Stimulated activated CD4-positive, alpha-beta T cell treated with anti-CD3 and anti-CD28 coated beads, Interleukin-4, amount 100 ng/mL, for 4 hours (primary cell): ENCODE data around the gene OR52K2.
"Not testable (repeated sequence)": the region's sequence is repeated elsewhere in the genome, so short reads cannot be mapped to it uniquely, and the experiment has no call there.

Experiments
- DNase-seq, 2 experiments: peaks; one replicate each; pipeline ENCODE4 v3.0.0-alpha.2; 2020

The OR52K2 gene

GRCh38 chr11:4448995-4449394 lies at the start of gene OR52K2:
Gene OR52K2, plus strand, starts transcription at chr11:4449295. Its CDS starts 45 bp downstream, at chr11:4449340.
- no peak for DNase-seq

GRCh38 chr11:4406206-4406605 lies 42.9 kb upstream of the OR52K2 start:
- DNase-seq, result not testable (repeated sequence)

- DNase-seq, result no peak
Measured at GRCh38 chr11:4416306-4416705, 32.8 kb upstream of the OR52K2 start.

GRCh38 chr11:4416816-4417215 lies 32.3 kb upstream of the OR52K2 start:
- no peak for DNase-seq

GRCh38 chr11:4418403-4418802 lies 30.7 kb upstream of the OR52K2 start:
- DNase-seq, result no peak

GRCh38 chr11:4430051-4430450 lies 19.0 kb upstream of the OR52K2 start:
- no peak for DNase-seq

- DNase-seq, result no peak
Measured at GRCh38 chr11:4433856-4434255, 15.2 kb upstream of the OR52K2 start.

- DNase-seq, result no peak
Measured at GRCh38 chr11:4436411-4436810, 12.7 kb upstream of the OR52K2 start.

GRCh38 chr11:4441515-4441914 lies 7.6 kb upstream of the OR52K2 start:
- no peak for DNase-seq

GRCh38 chr11:4443232-4443891 lies 5.7 kb upstream of the OR52K2 start:
- DNase-seq, result no peak

- no peak for DNase-seq
Measured at GRCh38 chr11:4453118-4453517, 4.0 kb downstream of the OR52K2 start.

GRCh38 chr11:4454021-4454420 lies 4.9 kb downstream of the OR52K2 start:
- no peak for DNase-seq

- no peak for DNase-seq
Measured at GRCh38 chr11:4455419-4455818, 6.3 kb downstream of the OR52K2 start.

GRCh38 chr11:4459500-4459899 lies 10.4 kb downstream of the OR52K2 start:
- no peak for DNase-seq

GRCh38 chr11:4460151-4460550 lies 11.1 kb downstream of the OR52K2 start:
- DNase-seq, result no peak

- no peak for DNase-seq
Measured at GRCh38 chr11:4464216-4465159, 15.4 kb downstream of the OR52K2 start.

GRCh38 chr11:4465407-4465806 lies 16.3 kb downstream of the OR52K2 start:
- no peak for DNase-seq

GRCh38 chr11:4466131-4466870 lies 17.2 kb downstream of the OR52K2 start:
- DNase-seq, result no peak

GRCh38 chr11:4466871-4467442 lies 17.9 kb downstream of the OR52K2 start:
- DNase-seq, result no peak

- no peak for DNase-seq
Measured at GRCh38 chr11:4467811-4468606, 18.9 kb downstream of the OR52K2 start.

- DNase-seq, result no peak
Measured at GRCh38 chr11:4479644-4480043, 30.5 kb downstream of the OR52K2 start.

- no peak for DNase-seq
Measured at GRCh38 chr11:4480577-4481239, 31.6 kb downstream of the OR52K2 start.
